ENCODE results near the gene LCN12. TPM values are rescaled to one million over a fixed set of nuclear protein-coding genes. Genes with fewer than 3 reads are reported as not detected.

LCN12 gene
- polyA plus RNA-seq, 1 of the 3 experiments (the other 2 are of a cell fraction), result 0.87 TPM

GRCh38 chr9:136960212-136960937 is 8.3 kb downstream of the LCN12 start:
- H3K9ac ChIP-seq, result no peak overlapping the region
- WGBS (ENCODE audit: low lambda C conversion rate), result 81% methylated on average over 12 of the region's 19 CpGs
- H4K20me1 ChIP-seq (ENCODE audit: insufficient read depth), result no peaks in the 10 kb centered on the region
- POLR2A ChIA-PET, result no interaction called here
- CTCF ChIA-PET, result interaction anchor here (1.0 to 1.8 kb wide), 6 partner anchors 11 to 191 kb away, joined by 3 to 8 read pairs (median 4); no protein-coding TSS in a partner anchor
- H3K27ac ChIP-seq (ENCODE audit: low read depth in 2 of 2, low read length in 1 of 2), result no peak overlapping the region
- no peak overlapping the region for H3K4me3 ChIP-seq (ENCODE audit: low read depth in 2 of 2, low read length in 1 of 2)
- no peaks in the 10 kb centered on the region for H3K27me3 ChIP-seq (ENCODE audit: insufficient read depth)
- TF ChIP-seq TCF12 (IDR thresholded peaks at IDR 0.05) (no peak), NFIC (IDR thresholded peaks at IDR 0.05; ENCODE audit: borderline replicate concordance) (no peak), JUND (IDR thresholded peaks at IDR 0.05) (no peak), MEF2A (IDR thresholded peaks at IDR 0.05; ENCODE audit: borderline replicate concordance, low read depth) (no peak), ZBTB33 (IDR thresholded peaks at IDR 0.05; ENCODE audit: borderline replicate concordance, low read depth) (no peak), RCOR1 (IDR thresholded peaks at IDR 0.05; ENCODE audit: low read length) (no peak), YY1 (IDR thresholded peaks at IDR 0.05; ENCODE audit: low read depth) (no peak)
- H3K79me2 ChIP-seq (ENCODE audit: insufficient read depth), result no peaks in the 10 kb centered on the region
- no peak overlapping the region for H3K4me2 ChIP-seq
- H3K9me3 ChIP-seq, result no peaks in the 10 kb centered on the region
- peaks cover 0 to 8% of the 10 kb centered on the region in 2 experiments; a peak in 1 of 4 replicates for H3K4me1 ChIP-seq (ENCODE audit: control insufficient read depth in 1 of 2, insufficient read depth in 2 of 2, low read depth in 1 of 2, low read length in 1 of 2)
- no peaks in the 10 kb centered on the region for H3F3A ChIP-seq (replicated peaks; ENCODE audit: insufficient read depth)
- no peaks in the 10 kb centered on the region for H3K9me2 ChIP-seq
- no peak overlapping the region for H2AFZ ChIP-seq (ENCODE audit: low read depth)
- H3K36me3 ChIP-seq (replicated peaks in 1 of 2; ENCODE audit: control insufficient read depth in 1 of 2, insufficient read depth in 2 of 2, low read length in 1 of 2), result no peaks in the 10 kb centered on the region
- DNase-seq, result no peak

DNA sequence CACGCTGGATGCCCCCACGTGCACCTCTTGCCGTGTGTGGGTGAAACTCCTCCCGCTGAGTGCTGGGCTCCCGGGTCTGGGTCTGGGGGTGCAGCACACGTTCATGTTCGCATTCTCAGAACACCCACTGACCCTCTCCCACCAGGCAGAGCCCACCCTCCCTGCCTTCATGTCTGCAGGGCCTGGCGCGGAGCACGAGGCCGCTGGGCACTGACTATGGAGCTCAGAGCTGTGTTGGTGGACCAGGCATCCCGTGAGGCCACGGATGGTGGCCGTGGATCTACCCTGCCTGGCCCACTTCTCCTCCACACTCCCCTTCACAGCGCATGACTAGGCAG is 8.8 kb downstream of the LCN12 start:
- Histone ChIP-seq H3K9me3 (no peaks in the 10 kb centered on the region), H3F3A (replicated peaks; ENCODE audit: insufficient read depth) (no peaks in the 10 kb centered on the region), H3K9me2 (no peaks in the 10 kb centered on the region), H3K27ac (ENCODE audit: low read depth in 2 of 2, low read length in 1 of 2) (no peak overlapping the region; a peak in 1 of 4 replicates), H2AFZ (ENCODE audit: low read depth) (no peak overlapping the region), H3K9ac (no peak overlapping the region), H3K79me2 (ENCODE audit: insufficient read depth) (no peaks in the 10 kb centered on the region), H3K27me3 (ENCODE audit: insufficient read depth) (no peaks in the 10 kb centered on the region), H3K4me1 (ENCODE audit: control insufficient read depth in 1 of 2, insufficient read depth in 2 of 2, low read depth in 1 of 2, low read length in 1 of 2) (peaks cover 0 to 8% of the 10 kb centered on the region in 2 experiments; a peak in 1 of 4 replicates), H4K20me1 (ENCODE audit: insufficient read depth) (no peaks in the 10 kb centered on the region), H3K36me3 (replicated peaks in 1 of 2; ENCODE audit: control insufficient read depth in 1 of 2, insufficient read depth in 2 of 2, low read length in 1 of 2) (no peaks in the 10 kb centered on the region), H3K4me2 (no peak overlapping the region), H3K4me3 (ENCODE audit: low read depth in 2 of 2, low read length in 1 of 2) (no peak overlapping the region)
- ChIA-PET POLR2A (no interaction called here), CTCF (interaction anchor here (1.8 kb wide), 1 partner anchor 13 kb away, joined by 8 read pairs; no protein-coding TSS in a partner anchor)
- TF ChIP-seq MXI1 (IDR thresholded peaks at IDR 0.05; ENCODE audit: low read depth, low read length) (no peak), JUND (IDR thresholded peaks at IDR 0.05) (no peak), MEF2A (IDR thresholded peaks at IDR 0.05; ENCODE audit: borderline replicate concordance, low read depth) (no peak), SIN3A (IDR thresholded peaks at IDR 0.05; ENCODE audit: borderline replicate concordance, low read depth, low read length) (no peak), GATA2 (CRISPR knock-in tag; IDR thresholded peaks at IDR 0.05) (no peak)
- TF ChIP-seq, protein P1, sequence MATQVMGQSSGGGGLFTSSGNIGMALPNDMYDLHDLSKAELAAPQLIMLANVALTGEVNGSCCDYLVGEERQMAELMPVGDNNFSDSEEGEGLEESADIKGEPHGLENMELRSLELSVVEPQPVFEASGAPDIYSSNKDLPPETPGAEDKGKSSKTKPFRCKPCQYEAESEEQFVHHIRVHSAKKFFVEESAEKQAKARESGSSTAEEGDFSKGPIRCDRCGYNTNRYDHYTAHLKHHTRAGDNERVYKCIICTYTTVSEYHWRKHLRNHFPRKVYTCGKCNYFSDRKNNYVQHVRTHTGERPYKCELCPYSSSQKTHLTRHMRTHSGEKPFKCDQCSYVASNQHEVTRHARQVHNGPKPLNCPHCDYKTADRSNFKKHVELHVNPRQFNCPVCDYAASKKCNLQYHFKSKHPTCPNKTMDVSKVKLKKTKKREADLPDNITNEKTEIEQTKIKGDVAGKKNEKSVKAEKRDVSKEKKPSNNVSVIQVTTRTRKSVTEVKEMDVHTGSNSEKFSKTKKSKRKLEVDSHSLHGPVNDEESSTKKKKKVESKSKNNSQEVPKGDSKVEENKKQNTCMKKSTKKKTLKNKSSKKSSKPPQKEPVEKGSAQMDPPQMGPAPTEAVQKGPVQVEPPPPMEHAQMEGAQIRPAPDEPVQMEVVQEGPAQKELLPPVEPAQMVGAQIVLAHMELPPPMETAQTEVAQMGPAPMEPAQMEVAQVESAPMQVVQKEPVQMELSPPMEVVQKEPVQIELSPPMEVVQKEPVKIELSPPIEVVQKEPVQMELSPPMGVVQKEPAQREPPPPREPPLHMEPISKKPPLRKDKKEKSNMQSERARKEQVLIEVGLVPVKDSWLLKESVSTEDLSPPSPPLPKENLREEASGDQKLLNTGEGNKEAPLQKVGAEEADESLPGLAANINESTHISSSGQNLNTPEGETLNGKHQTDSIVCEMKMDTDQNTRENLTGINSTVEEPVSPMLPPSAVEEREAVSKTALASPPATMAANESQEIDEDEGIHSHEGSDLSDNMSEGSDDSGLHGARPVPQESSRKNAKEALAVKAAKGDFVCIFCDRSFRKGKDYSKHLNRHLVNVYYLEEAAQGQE (IDR thresholded peaks at IDR 0.05; ENCODE audit: low read depth, low read length), result no peak
- TF ChIP-seq, protein P2, sequence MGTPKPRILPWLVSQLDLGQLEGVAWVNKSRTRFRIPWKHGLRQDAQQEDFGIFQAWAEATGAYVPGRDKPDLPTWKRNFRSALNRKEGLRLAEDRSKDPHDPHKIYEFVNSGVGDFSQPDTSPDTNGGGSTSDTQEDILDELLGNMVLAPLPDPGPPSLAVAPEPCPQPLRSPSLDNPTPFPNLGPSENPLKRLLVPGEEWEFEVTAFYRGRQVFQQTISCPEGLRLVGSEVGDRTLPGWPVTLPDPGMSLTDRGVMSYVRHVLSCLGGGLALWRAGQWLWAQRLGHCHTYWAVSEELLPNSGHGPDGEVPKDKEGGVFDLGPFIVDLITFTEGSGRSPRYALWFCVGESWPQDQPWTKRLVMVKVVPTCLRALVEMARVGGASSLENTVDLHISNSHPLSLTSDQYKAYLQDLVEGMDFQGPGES (IDR thresholded peaks at IDR 0.05; ENCODE audit: low read depth, low read length), result no peak
- DNase-seq, result no peak
- WGBS (ENCODE audit: low lambda C conversion rate), result 85% methylated on average over 9 of the region's 15 CpGs

Data from SK-N-SH (cell line).